GM18867 (cell line): ENCODE results near the gene ITGAX.

ENCODE experiments used
- ATAC-seq: cut with Tn5 transposase; IDR thresholded peaks from one replicate; pipeline ENCODE4 v1.9.1; 2021; ENCODE audit warnings: mild to moderate bottlenecking, moderate library complexity; ENCODE audit not compliant: unreplicated experiment

ITGAX gene

DNA sequence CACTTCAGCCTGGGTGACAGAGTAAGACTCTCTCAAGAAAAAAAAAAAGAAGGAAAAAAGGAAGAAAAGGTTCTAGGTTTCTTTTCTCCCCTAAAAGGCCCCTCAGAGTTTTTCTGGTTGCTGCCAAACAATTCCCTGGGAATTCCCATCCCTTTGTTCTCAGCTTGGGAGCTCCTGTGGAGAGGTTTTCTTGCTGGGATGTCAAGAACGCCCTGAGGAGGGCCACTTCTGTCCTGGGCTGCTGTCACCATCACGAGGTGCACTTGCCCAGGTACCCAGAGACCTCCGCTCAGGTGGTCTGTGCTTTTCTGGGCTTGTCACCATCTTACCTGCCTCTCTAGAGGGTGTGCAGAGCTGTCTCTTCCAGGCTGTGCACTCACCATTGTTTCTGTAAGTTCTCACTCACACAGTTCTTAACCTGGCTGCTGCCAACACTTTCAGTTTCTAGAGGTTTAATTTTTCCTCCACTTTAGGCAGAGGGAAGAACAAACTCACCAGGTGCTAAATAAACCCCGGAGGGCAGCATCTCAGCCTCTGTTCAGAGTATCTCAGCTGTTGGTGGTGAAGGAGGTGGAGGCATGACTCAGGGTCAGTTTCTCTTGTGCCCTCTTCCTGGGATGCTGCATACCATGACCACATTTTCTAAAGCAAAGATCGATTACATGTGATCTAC, 75.5 kb downstream of the ITGAX start:
- no peak for ATAC-seq
